AG04449 (cell line): Measurements from ENCODE around the gene PSD4.

Experiments used
- CTCF ChIA-PET: fragments of 350-600 bp; formaldehyde crosslinking; extraction: SDS; loops from one replicate; lab custom pipeline; 2021; ENCODE audit warnings: antibody characterized with exemption; lab: Yijun Ruan, JAX
- POLR2A ChIA-PET: fragments of 400-600, 350-600 bp; formaldehyde crosslinking; extraction: SDS; loops from one replicate; lab custom pipeline; 2020; ENCODE audit warnings: antibody characterized with exemption, inconsistent platforms; lab: Yijun Ruan, JAX
- DNase-seq: peaks from one replicate; pipeline ENCODE4 v3.0.0-alpha.2; 2010; ENCODE audit warnings: low read depth, low spot score
- H3K4me3 ChIP-seq: 2 replicates; pipeline ENCODE4 v1.5.1; 2011; ENCODE audit warnings: low read depth, mild to moderate bottlenecking, control low read depth, low read length
- CTCF ChIP-seq: IDR thresholded peaks from one replicate; pipeline ENCODE4 v1.5.1; 2011; ENCODE audit warnings: mild to moderate bottlenecking, moderate library complexity, low read length, control low read depth, inconsistent platforms; ENCODE audit not compliant: insufficient read depth; ENCODE audit errors: missing control alignments

Gene PSD4

DNA sequence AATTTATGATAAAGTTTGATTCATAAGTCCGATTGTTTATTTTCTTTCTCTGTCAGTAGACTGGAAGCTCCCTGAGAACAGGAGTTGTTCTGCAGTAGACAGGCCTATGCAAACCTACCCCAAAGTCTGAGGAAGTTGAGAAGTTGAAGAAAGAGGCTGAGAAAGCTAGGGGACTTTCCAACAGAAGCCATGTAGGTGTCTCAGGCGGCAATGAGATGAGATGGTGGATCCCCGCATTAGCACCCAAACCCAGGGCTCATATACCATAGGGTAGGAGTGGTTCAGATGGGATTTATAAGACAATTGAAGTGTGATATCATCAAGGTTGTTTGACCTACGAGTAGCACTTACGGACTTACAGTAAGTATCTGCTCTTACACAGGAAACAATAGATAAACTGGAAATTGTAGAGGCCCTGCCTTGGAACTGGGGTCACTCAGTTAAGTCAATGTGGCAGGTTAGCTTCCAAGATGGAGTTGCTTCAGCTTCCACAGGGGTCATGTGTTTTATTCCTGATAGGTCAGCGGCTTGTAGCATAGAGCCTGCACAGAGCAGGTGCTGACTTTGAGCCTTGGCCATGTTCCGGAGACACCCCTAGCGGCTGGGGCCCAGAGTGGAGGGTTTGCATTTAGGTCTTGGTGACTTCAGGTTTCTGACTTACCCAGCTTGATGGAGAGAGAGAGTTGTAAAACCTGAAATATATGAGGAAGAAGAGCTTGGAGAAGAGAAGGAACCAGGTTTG, 2.3 kb upstream of the PSD4 start:
- TF ChIP-seq CTCF, result no peak
- DNase-seq, result no peak
- no peak overlapping the region for H3K4me3 ChIP-seq
- CTCF ChIA-PET, result interaction anchor here (1.0 to 4.6 kb wide), 4 partner anchors 28 to 219 kb away, joined by 3 to 28 read pairs (median 5); no protein-coding TSS in a partner anchor
- POLR2A ChIA-PET, result no interaction called here

GRCh38 chr2:113172721-113173541, 840 bp upstream of the PSD4 start:
- no peak for DNase-seq
- POLR2A ChIA-PET, result interaction anchor here (0.6 kb wide), 1 partner anchor 547 kb away, joined by 3 read pairs; no protein-coding TSS in a partner anchor

DNA sequence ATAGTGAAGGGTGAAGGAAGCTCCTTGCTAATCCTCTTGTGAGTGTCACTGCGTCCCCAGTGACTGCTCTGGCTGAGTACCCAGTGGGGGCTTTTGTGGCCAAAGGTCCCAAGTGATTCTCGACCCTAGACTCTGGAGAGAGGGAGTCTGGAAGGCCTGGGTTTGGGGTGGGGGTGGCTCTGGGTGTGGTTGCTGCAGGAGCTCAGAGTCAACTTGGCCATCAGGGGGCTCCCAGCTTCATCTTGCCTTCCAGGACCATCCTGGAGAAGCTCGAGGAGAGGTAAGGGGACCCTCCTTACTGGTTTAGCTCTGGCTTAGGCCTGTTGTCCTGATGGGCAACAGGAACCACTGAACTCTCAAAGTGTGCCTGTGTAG, 592 bp downstream of the PSD4 start:
- no peak overlapping the region for H3K4me3 ChIP-seq
- DNase-seq, result no peak
- CTCF ChIA-PET, result interaction anchor here (0.7 to 4.6 kb wide), 9 partner anchors 9 to 72 kb away, joined by 3 to 28 read pairs (median 3); no protein-coding TSS in a partner anchor
- POLR2A ChIA-PET, result no interaction called here
- no peak for TF ChIP-seq CTCF

More at GRCh38 chr2:113172721-113173541, 840 bp upstream of the PSD4 start:
- H3K4me3 ChIP-seq, result no peak overlapping the region
- TF ChIP-seq CTCF, result no peak
- CTCF ChIA-PET, result interaction anchor here (1.3 to 4.6 kb wide), 4 partner anchors 27 to 217 kb away, joined by 3 to 28 read pairs (median 8); no protein-coding TSS in a partner anchor

- ChIA-PET CTCF (interaction anchor here (1.0 to 4.6 kb wide), 8 partner anchors 9 to 71 kb away, joined by 3 to 28 read pairs (median 5); no protein-coding TSS in a partner anchor), POLR2A (interaction anchor here (0.6 kb wide), 1 partner anchor 23 kb away, joined by 3 read pairs; no protein-coding TSS in a partner anchor)
- TF ChIP-seq CTCF, result no peak
- no peak overlapping the region for H3K4me3 ChIP-seq
- DNase-seq, result no peak
Measured at GRCh38 chr2:113175042-113175628, 1.4 kb downstream of the PSD4 start.

DNA sequence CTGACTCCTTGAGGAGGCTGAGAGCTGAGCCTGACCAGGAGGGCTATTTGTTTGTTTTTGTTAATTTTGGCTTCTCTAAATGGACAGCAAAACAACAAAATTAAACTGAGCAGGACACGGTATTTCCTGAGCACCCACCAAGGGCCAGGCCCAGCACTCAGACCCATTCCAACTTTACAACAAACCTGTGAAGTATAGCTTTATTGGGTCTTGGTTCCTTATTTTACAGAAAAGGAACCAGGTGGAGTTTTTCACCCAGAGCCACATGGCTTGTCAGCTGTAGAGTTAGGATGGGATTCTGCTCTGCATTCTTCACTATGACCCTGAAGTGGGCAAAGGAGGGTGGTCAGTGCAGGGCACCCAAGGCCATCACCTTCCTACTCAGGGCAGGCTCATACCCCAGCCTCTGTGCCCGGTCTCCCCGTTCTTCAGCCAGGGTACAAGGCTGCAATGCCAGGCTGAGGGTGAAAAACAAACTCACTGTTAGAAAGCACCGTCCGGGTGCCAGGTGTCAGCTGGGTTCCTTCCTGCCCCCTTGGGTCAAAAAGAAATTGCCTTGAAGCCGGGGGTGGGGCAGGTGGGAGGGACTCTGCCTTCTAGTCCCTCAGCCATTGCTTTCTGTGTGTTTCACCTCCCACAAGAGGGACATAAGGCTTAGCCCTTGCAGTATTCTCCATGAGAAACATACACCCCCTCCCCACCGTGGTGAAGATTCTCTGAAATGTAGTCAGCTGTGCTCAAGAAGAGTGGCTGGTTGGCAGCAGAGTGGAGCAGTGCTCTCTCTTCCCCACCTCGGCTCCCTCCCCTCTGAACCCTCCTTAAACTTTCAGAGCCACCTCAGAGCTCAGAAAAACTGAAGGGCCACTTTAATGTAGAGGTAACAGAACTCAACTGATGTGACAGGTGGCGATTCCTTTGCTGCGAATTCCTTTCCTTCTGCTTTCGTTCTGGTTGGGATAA, 2.2 kb downstream of the PSD4 start:
- CTCF ChIA-PET, result interaction anchor here (1.0 to 4.6 kb wide), 4 partner anchors 21 to 39 kb away, joined by 3 to 28 read pairs (median 5); no protein-coding TSS in a partner anchor
- POLR2A ChIA-PET, result no interaction called here
- no peak for DNase-seq
- TF ChIP-seq CTCF, result no peak
- no peak overlapping the region for H3K4me3 ChIP-seq
